Sigmoid colon (tissue), 4 donors: ENCODE results near the gene TBXAS1.

Experiments
- EP300 ChIP-seq, 4 donors: sonication (generic); formaldehyde crosslinking; IDR thresholded peaks; one replicate each; pipeline ENCODE4 v1.6.1; 2017; ENCODE audit warnings: antibody characterized with exemption in 4 of 4
- TF ChIP-seq, protein P1 (sequence below), 4 experiments: fragments of 450-650 bp in 3 of 4; fragments of 200-600 bp in 1 of 4; IDR thresholded peaks; one replicate each; pipeline ENCODE4 v1.5.1; 2016 to 2019; ENCODE audit warnings: antibody characterized with exemption in 4 of 4, mild to moderate bottlenecking in 3 of 4, moderate library complexity in 2 of 4

DNA sequence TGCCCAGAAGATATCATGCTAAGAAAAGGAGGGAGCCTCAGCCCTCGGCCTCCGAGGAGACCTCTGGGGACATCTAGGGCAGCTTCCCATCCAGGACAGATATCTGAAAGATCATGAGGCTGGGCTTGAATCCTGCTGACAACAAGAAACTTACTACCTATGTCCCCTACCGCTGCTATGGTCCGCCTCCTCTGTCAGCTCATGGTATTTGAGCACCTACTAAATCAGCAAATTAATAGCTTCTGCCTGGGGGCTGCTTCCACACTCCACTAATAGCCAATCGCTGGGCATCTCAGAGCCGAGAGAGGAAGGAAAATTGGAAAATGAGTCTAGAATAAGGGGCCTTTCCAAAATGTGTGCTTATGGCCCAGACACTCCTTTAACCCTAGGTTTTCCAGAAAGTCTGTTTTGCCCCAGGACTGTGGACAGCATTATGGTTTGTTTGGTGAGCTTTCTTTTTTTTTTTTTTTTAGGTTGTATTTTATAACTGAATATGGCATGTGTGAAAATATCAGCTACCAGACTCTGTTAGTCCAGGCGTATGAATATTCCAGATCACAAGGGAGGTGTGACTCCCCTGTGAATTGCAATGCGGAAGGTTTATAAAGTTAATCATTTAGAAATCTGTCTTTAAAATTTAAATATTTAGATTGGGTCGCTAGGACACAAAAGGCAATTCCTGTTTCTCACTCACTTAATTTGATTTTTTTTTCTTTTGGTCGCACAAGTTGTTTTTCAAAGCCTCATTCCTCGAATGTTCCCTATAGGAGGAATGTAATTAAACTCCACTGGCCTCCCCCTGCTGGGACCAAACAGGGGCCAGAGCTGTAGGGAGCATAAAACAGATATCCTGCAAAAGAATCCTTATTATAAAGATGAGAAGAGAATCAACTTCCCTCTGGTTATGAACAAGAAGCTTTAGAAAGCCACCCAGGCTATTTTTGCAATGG lies 144.3 kb downstream of the TBXAS1 start:
- no peak for TF ChIP-seq EP300 (IDR thresholded peaks at IDR 0.05)
- TF ChIP-seq, protein P1, sequence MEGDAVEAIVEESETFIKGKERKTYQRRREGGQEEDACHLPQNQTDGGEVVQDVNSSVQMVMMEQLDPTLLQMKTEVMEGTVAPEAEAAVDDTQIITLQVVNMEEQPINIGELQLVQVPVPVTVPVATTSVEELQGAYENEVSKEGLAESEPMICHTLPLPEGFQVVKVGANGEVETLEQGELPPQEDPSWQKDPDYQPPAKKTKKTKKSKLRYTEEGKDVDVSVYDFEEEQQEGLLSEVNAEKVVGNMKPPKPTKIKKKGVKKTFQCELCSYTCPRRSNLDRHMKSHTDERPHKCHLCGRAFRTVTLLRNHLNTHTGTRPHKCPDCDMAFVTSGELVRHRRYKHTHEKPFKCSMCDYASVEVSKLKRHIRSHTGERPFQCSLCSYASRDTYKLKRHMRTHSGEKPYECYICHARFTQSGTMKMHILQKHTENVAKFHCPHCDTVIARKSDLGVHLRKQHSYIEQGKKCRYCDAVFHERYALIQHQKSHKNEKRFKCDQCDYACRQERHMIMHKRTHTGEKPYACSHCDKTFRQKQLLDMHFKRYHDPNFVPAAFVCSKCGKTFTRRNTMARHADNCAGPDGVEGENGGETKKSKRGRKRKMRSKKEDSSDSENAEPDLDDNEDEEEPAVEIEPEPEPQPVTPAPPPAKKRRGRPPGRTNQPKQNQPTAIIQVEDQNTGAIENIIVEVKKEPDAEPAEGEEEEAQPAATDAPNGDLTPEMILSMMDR (IDR thresholded peaks at IDR 0.05) = no peak
